Heart left ventricle (tissue), 16 donors: Measurements from ENCODE around the gene GOT2. TPM values are rescaled to one million over a fixed set of nuclear protein-coding genes. Genes with fewer than 3 reads are reported as not detected.

Experiments
- ATAC-seq, 4 donors: fragments of 200-7000 bp; cut with Tn5 transposase; one replicate each; pipeline ENCODE4 v1.9.1; 2020 to 2022; ENCODE audit warnings: moderate library complexity in 4 of 4, mild to moderate bottlenecking in 3 of 4, moderate number of reproducible peaks in 1 of 4
- DNase-seq, 5 donors: peaks; one replicate each; pipeline ENCODE4 v3.0.0-alpha.2; 2020
- H3K27ac ChIP-seq, 12 donors: fragments of 200-600 bp; sonication (generic) in 4 of 12; one replicate each; pipeline versions ENCODE4 v1.5.0 to v1.8.0; 2016 to 2022; ENCODE audit warnings: mild to moderate bottlenecking in 2 of 12
- H3K27me3 ChIP-seq, 9 donors: fragments of 200-600 bp; sonication (generic) in 2 of 9; one replicate each; pipeline versions ENCODE4 v1.5.1 to v1.8.0; 2016 to 2022; ENCODE audit warnings: mild to moderate bottlenecking in 3 of 9
- H3K36me3 ChIP-seq, 9 donors: fragments of 200-600 bp; sonication (generic) in 2 of 9; one replicate each; pipeline versions ENCODE4 v1.5.0 to v1.8.0; 2018 to 2022; ENCODE audit warnings: mild to moderate bottlenecking in 2 of 9
- H3K4me1 ChIP-seq, 12 donors: fragments of 200-600 bp; sonication (generic) in 4 of 12; one replicate each; pipeline versions ENCODE4 v1.5.0 to v1.8.0; 2016 to 2022; ENCODE audit warnings: mild to moderate bottlenecking in 3 of 12
- H3K4me3 ChIP-seq, 12 donors: fragments of 200-600 bp; sonication (generic) in 4 of 12; one replicate each; pipeline versions ENCODE4 v1.5.0 to v1.8.0; 2017 to 2022; ENCODE audit warnings: mild to moderate bottlenecking in 9 of 12, moderate library complexity in 4 of 12
- H3K9me3 ChIP-seq, 12 donors: fragments of 200-600 bp; sonication (generic) in 4 of 12; one replicate each; pipeline versions ENCODE4 v1.5.0 to v1.8.0; 2016 to 2022; ENCODE audit warnings: mild to moderate bottlenecking in 1 of 12
- CTCF ChIP-seq, 12 donors: fragments of 200-600 bp; sonication (generic) in 4 of 12; IDR thresholded peaks; one replicate each; pipeline versions ENCODE4 v1.5.0 to v1.8.0; 2018 to 2022; ENCODE audit warnings: antibody characterized with exemption in 12 of 12, mild to moderate bottlenecking in 5 of 12
- POLR2A ChIP-seq, 2 donors: fragments of 450-650 bp; IDR thresholded peaks; one replicate each; pipeline ENCODE4 v1.6.1; 2017; ENCODE audit warnings: antibody characterized with exemption in 2 of 2, mild to moderate bottlenecking in 2 of 2, moderate library complexity in 2 of 2
- WGBS, 4 donors: extraction: QIAGEN DNeasy Blood & Tissue Kit in 2 of 4; methylation state at CpG; one replicate each; pipeline versions ENCODE4 v1.1.5 to v1.1.7; 2013 to 2018; 5-methylcytosine and 5-hydroxymethylcytosine counted together
- intact Hi-C, 10 donors: fragments of 100-400 bp; cut with DNase I; formaldehyde crosslinking; loops; one replicate each; pipeline versions ENCODE4 v1.11.1 to v1.14.2; 2022
- polyA plus RNA-seq, 2 donors: library from polyadenylated mRNA; stranded (reverse); fragments of 200-250 nt; gene quantifications; one replicate each; pipeline ENCODE4 v1.2.3, GENCODE V29; 2013
- total RNA-seq, 9 donors: library from RNA; depleted of rRNA in 2 of 9; stranded (reverse); fragments of >200 nt in 2 of 9; fragmentation: NEBNext Ultra II Directional in 3 of 9; extraction: Animal tissue kit (Norgen Biotek cat#: 25700) in 3 of 9; gene quantifications; one replicate each; pipeline versions ENCODE4 v1.1.0 to v1.2.4, GENCODE V29; 2016 to 2023
- donor health status: ischemic (EF 13 %, LVEDD 7.1; RV severe dilation, severe dysfunction).
- donor health status: healthy with polysubstance abuse.
- donor health status: DM: no; HTN: yes; CAD: no.
- donor health status: DM: no; HTN: no; CAD: no.
- donor health status: ischemic (EF 25% LVEDD 6.9; RV normal size, moderate dysfunction).
- donor health status: ischemic (EF 25% LVEDD 5.7; RV mildly dilated, moderate dysfunction).
- donor health status: healthy.
- donor health status: DM: yes; HTN: yes; CAD: no.
- donor health status: ischemic (EF 35%, LVEDD 5.7; RV mildly dilated, moderate dysfunction).
- donor health status: nonischemic (EF 11% LVEDD 7.7; RV severe dilation, severe dysfunction).
- donor health status: DM: yes; HTN: yes; CAD: no.
- donor health status: PGD.
- donor health status: ischemic (EF 29% LVEDD 5.4; RV normal size, mild dysfunction).
- donor health status: nonischemic (EF 23%, LVEDD 6.1; RV moderate dilation, normal function).

The GOT2 gene
- total and polyA plus RNA-seq, 11 donors, result 201 to 590 (median 398) TPM

GRCh38 chr16:58716468-58716867, 17.6 kb downstream of the GOT2 start:
- 82 to 88% (median 84%) methylated on average over 8 of the region's 8 CpGs for WGBS, 4 donors
- no peak for TF ChIP-seq POLR2A (IDR thresholded peaks at IDR 0.05)
- no peak for TF ChIP-seq CTCF (IDR thresholded peaks at IDR 0.05)

GRCh38 chr16:58713742-58714141, 20.4 kb downstream of the GOT2 start:
- Histone ChIP-seq H3K27ac (no peak overlapping the region), H3K27me3 (no peaks in the 10 kb centered on the region), H3K4me3 (no peak overlapping the region), H3K9me3 (no peaks in the 10 kb centered on the region), H3K36me3 (peaks cover 0 to 97% (median 87%) of the 10 kb centered on the region in 9 donors), H3K4me1 (no peaks in the 10 kb centered on the region)
- no peak for TF ChIP-seq POLR2A (IDR thresholded peaks at IDR 0.05)
- TF ChIP-seq CTCF (IDR thresholded peaks at IDR 0.05), result no peak
- intact Hi-C loops, result no loop called here
- WGBS, 4 donors, result 93 to 95% (median 95%) methylated on average over 1 of the region's 1 CpG
- no peak for DNase-seq
- no peak for ATAC-seq

More at GRCh38 chr16:58716468-58716867, 17.6 kb downstream of the GOT2 start:
- Histone ChIP-seq H3K27ac (no peak overlapping the region), H3K27me3 (no peaks in the 10 kb centered on the region), H3K9me3 (no peaks in the 10 kb centered on the region), H3K4me1 (no peaks in the 10 kb centered on the region), H3K4me3 (no peak overlapping the region), H3K36me3 (peaks cover 0 to 100% (median 92%) of the 10 kb centered on the region in 9 donors)
- peak in 3 of 4 donors; percentile 36 to 64 (median 36) for ATAC-seq
- intact Hi-C loops, result no loop called here
- DNase-seq, result no peak

GRCh38 chr16:58709333-58709732, 24.8 kb downstream of the GOT2 start:
- ATAC-seq (no peak), DNase-seq (no peak)
- Histone ChIP-seq H3K27me3 (no peaks in the 10 kb centered on the region), H3K4me3 (no peak overlapping the region), H3K36me3 (peaks cover 0 to 78% (median 68%) of the 10 kb centered on the region in 9 donors), H3K9me3 (no peaks in the 10 kb centered on the region), H3K27ac (no peak overlapping the region), H3K4me1 (peaks cover 0 to 14% (median 7%) of the 10 kb centered on the region in 12 donors)
- 90 to 95% (median 93%) methylated on average over 7 of the region's 7 CpGs for WGBS, 4 donors
- TF ChIP-seq POLR2A (IDR thresholded peaks at IDR 0.05) (no peak), CTCF (IDR thresholded peaks at IDR 0.05) (no peak)
- intact Hi-C loops, result no loop called here

- ATAC-seq (no peak), DNase-seq (no peak)
- intact Hi-C loops, result loop anchor here in 2 of 10 donors (5.0 kb wide), 1 partner anchor 33 kb away; the partner anchor contains the start of gene GOT2 (in 2 of the 2)
- no peak for TF ChIP-seq POLR2A (IDR thresholded peaks at IDR 0.05)
- TF ChIP-seq CTCF (IDR thresholded peaks at IDR 0.05), result no peak
- no peaks in the 10 kb centered on the region for H3K27me3 ChIP-seq
- no peak overlapping the region for H3K4me3 ChIP-seq
- H3K4me1 ChIP-seq, result peaks cover 0 to 4% (median 0%) of the 10 kb centered on the region in 12 donors
- no peaks in the 10 kb centered on the region for H3K9me3 ChIP-seq
- no peaks in the 10 kb centered on the region for H3K36me3 ChIP-seq
- H3K27ac ChIP-seq, result peak overlapping the region in 1 of 12 donors; percentile 33
- WGBS, 4 donors, result 72 to 81% (median 80%) methylated on average over 4 of the region's 4 CpGs
Observed at GRCh38 chr16:58699151-58699550, 35.0 kb downstream of the GOT2 start.
